Nucleus accumbens (tissue), 56 donors: Measurements from ENCODE around the gene MRC1.

Experiments used
- DNase-seq, 56 donors: peaks; one replicate each; lab custom pipeline; 2025; lab: John Stamatoyannopoulos, UW

Gene MRC1

DNA sequence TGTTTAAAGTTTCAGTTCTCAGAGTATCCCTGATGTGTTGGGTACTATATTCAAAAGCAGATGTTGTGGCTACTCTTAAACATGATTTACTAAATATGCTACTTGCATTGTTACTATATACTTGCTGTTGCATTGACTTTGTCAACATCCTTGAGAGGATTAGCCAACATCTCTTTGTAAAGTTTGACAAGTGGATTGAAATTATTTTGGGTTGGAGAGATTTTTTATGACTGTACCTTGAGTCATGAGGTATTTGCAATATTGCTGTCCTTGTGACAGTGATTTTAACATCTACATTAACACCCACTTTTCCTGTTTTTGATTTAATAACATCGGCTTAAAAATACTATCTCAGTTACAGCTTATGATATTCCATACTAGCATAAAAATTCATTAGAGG is 31.9 kb downstream of the MRC1 start:
- no peak for DNase-seq

DNA sequence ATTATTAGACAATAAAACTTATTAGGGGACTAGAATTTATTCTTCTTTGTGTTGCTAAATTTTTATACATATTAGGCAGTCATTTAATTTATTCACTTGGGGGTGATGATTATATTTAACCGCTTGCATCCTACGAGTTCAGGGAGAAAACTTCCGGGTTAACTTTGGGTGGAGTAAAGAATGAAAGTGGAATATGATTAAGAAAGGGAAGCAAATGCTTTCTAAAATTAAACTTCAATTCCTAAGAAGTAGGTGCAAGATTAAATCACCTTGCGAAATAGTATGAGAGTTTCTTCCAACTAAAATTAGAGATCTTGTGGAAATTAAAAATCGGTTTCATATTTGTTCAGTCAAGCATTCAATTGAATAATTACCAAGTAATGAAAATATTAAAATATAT is 33.5 kb downstream of the MRC1 start:
- DNase-seq: no peak

- DNase-seq: no peak
Measured at GRCh38 chr10:17847585-17848296, 38.6 kb downstream of the MRC1 start.

- no peak for DNase-seq
Measured at GRCh38 chr10:17848646-17849045, 39.5 kb downstream of the MRC1 start.

- DNase-seq: no peak
Measured at GRCh38 chr10:17850501-17850900, 41.4 kb downstream of the MRC1 start.

GRCh38 chr10:17851611-17852010 is 42.5 kb downstream of the MRC1 start:
- DNase-seq: peak in 22 of 56 donors; percentile 1 to 52 (median 17)

DNA sequence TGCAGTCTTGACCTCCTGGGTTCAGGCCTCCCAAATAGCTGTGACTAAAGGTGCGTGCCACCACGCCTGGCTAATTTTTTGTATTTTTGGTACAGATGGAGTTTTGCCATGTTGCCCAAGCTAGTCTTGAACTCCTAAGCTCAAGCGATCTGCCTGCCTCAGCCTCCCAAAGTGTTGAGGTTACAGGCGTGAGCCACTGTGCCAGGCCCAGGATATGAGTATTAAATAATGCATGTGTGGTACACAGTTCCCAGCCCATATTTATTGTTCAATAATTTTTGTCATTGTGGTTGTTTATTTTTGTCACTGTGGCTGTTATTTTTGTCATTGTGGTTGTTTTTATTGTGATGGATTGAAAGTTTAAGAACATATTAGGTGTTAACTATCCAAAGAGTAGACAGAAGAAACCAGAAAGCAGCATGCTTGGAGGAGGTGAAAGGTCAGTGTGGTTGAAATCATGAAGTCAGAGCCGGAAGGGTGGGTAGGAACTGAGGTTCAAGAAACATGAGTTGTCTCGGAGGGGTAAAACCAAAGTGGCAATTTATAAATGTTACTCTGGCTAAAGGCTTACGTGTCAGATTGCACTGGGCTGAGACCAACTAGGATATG is 45.0 kb downstream of the MRC1 start:
- no peak for DNase-seq

- DNase-seq: no peak
Measured at GRCh38 chr10:17857040-17857439, 47.9 kb downstream of the MRC1 start.

- no peak for DNase-seq
Measured at GRCh38 chr10:17859492-17860156, 50.5 kb downstream of the MRC1 start.

- DNase-seq: no peak
Measured at GRCh38 chr10:17861760-17862159, 52.6 kb downstream of the MRC1 start.

DNA sequence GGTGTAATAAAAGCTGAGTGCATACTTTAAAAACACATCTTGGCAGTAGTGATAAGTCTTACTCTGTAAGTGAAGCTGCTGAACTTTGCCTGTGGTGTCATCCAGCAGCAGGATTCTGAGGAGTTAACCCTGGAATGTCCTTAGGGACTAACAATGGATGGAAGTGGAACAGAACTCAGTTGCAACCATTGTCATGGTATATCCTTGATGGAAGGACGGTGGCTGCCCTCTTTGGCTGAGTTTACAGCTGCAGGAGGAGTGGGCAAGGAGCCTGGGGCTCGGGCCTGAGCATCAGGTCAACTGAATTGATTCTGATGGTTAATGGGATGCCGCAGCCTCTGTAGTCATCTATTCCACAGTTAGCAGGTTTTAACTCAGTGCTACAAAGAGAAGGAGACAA is 56.2 kb downstream of the MRC1 start:
- DNase-seq: no peak

DNA sequence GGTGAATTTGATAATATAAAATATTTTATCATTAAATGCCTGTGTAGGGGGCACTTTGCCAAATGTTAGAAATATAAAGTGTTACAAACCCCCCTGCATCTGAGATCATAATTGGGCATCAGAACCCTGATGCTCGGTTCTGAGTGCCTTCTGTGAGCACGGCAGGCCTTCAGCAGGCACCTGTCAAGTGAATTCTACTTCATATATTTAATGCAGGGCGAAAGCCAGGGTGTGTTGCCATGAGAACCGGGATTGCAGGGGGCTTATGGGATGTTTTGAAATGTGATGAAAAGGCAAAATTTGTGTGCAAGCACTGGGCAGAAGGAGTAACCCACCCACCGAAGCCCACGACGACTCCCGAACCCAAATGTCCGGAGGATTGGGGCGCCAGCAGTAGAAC is 57.2 kb downstream of the MRC1 start:
- DNase-seq: no peak

DNA sequence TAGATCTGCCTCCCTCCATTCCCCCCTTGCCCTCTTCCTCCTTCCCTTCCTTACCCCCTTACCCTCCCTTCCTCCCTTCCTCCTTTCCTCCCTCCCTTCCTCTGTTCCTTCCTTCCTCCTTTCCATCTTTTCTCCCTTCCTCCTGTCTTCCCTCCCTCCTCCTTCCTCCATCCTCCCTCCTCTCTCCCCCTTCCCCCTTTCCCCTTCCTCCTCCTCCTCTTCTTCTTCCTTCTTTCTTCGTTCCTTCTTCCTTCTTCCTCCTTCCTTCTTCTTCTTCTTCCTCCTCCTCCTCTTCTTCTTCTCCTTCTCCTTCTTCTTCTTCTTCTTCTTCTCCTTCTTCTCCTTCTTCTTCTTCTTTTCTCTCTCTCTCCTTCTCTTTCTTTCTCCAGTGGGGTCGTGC is 57.9 kb downstream of the MRC1 start:
- DNase-seq: no peak

GRCh38 chr10:17871036-17871435 is 61.9 kb downstream of the MRC1 start:
- DNase-seq: no peak

- DNase-seq: no peak
Measured at GRCh38 chr10:17872191-17873091, 63.3 kb downstream of the MRC1 start.

- no peak for DNase-seq
Measured at GRCh38 chr10:17873946-17874345, 64.8 kb downstream of the MRC1 start.

- no peak for DNase-seq
Measured at GRCh38 chr10:17877121-17877520, 68.0 kb downstream of the MRC1 start.

DNA sequence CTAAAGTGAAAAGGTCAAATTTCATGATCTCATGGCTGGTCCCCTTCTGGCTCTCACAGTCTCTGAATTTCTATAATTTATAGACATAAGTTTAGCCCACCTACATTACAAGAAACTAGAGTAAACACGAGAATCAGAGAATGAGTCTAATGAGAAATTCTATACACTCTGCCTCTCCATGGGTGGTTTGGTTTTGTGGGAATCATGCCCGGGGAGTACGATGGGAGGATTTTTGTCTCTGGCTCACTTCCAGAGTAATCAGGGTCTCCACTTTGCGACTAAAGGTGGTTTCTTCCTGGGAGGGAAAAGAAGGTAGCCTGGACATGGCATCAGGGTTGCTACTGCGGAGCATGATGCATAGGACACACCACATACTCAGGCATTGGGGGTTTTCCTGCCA is 69.7 kb downstream of the MRC1 start:
- no peak for DNase-seq

- DNase-seq: no peak
Measured at GRCh38 chr10:17880601-17881000, 71.5 kb downstream of the MRC1 start.

- DNase-seq: peak in 1 of 56 donors; percentile 2
Measured at GRCh38 chr10:17882557-17882956, 73.4 kb downstream of the MRC1 start.

GRCh38 chr10:17883621-17884020 is 74.5 kb downstream of the MRC1 start:
- DNase-seq: no peak
